Endothelial cell (in vitro differentiated cells): ENCODE data around the gene PHF3. TPM values are rescaled to one million over a fixed set of nuclear protein-coding genes. Genes with fewer than 3 reads are reported as not detected.

ENCODE experiments used
- DNase-seq: peaks from one replicate; pipeline ENCODE4 v3.0.0; 2021; ENCODE audit warnings: low spot score
- H3K27ac Mint-ChIP-seq: one replicate; pipeline ENCODE4 v1.8.0; 2021; ENCODE audit warnings: mixed read lengths, inconsistent platforms; ENCODE audit not compliant: unreplicated experiment
- H3K27me3 Mint-ChIP-seq: one replicate; pipeline ENCODE4 v1.8.0; 2021; ENCODE audit warnings: mild to moderate bottlenecking, moderate library complexity, mixed read lengths, inconsistent platforms; ENCODE audit not compliant: unreplicated experiment
- H3K36me3 Mint-ChIP-seq: one replicate; pipeline ENCODE4 v1.8.0; 2021; ENCODE audit warnings: mild to moderate bottlenecking, low read depth, mixed read lengths, inconsistent platforms; ENCODE audit not compliant: unreplicated experiment
- H3K4me1 Mint-ChIP-seq: one replicate; pipeline ENCODE4 v1.8.0; 2021; ENCODE audit warnings: mild to moderate bottlenecking, mixed read lengths, inconsistent platforms; ENCODE audit not compliant: unreplicated experiment
- H3K4me3 Mint-ChIP-seq: one replicate; pipeline ENCODE4 v1.8.0; 2021; ENCODE audit warnings: mild to moderate bottlenecking, mixed read lengths, inconsistent platforms; ENCODE audit not compliant: unreplicated experiment
- H3K9me3 Mint-ChIP-seq: one replicate; pipeline ENCODE4 v1.8.0; 2021; ENCODE audit warnings: mixed read lengths, inconsistent platforms; ENCODE audit not compliant: unreplicated experiment
- total RNA-seq: library from RNA; stranded (reverse); fragmentation: NEBNext Ultra II Directional; extraction: Animal tissue kit (Norgen Biotek cat#: 25700); gene quantifications from one replicate; pipeline ENCODE4 v1.2.1, GENCODE V29; 2021; ENCODE audit not compliant: unreplicated experiment
- TF ChIP-seq, protein P1 (sequence below): fragments of 200-600 bp; sonication (generic); IDR thresholded peaks from one replicate; pipeline ENCODE4 v1.5.0; 2021; ENCODE audit warnings: antibody characterized with exemption; ENCODE audit not compliant: unreplicated experiment

PHF3 gene
- total RNA-seq, 1 donor from 2014 or later = 47.9 TPM

DNA sequence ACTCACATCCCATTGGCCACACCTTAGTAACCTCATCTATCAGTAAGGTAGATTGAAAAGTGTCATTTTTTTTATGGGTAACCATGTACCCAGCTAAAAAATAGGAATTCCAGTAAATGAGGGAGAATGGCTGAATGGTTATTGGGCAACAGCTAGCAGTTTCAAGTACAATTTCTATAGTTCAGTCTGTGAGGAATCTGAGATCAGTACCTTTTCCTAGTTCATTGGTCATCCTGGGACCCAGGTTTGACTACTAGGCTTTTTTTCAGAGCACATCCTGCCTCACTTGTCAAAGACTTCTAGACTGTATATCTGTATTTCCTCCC, 28.3 kb downstream of the PHF3 start:
- H3K36me3 Mint-ChIP-seq = no peaks in the 10 kb centered on the region
- no peak for DNase-seq
- H3K4me1 Mint-ChIP-seq = peaks cover 13% of the 10 kb centered on the region
- no peaks in the 10 kb centered on the region for H3K9me3 Mint-ChIP-seq
- no peak overlapping the region for H3K27ac Mint-ChIP-seq
- H3K4me3 Mint-ChIP-seq = no peak overlapping the region
- TF ChIP-seq, protein P1, sequence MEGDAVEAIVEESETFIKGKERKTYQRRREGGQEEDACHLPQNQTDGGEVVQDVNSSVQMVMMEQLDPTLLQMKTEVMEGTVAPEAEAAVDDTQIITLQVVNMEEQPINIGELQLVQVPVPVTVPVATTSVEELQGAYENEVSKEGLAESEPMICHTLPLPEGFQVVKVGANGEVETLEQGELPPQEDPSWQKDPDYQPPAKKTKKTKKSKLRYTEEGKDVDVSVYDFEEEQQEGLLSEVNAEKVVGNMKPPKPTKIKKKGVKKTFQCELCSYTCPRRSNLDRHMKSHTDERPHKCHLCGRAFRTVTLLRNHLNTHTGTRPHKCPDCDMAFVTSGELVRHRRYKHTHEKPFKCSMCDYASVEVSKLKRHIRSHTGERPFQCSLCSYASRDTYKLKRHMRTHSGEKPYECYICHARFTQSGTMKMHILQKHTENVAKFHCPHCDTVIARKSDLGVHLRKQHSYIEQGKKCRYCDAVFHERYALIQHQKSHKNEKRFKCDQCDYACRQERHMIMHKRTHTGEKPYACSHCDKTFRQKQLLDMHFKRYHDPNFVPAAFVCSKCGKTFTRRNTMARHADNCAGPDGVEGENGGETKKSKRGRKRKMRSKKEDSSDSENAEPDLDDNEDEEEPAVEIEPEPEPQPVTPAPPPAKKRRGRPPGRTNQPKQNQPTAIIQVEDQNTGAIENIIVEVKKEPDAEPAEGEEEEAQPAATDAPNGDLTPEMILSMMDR = no peak
- H3K27me3 Mint-ChIP-seq = no peaks in the 10 kb centered on the region

DNA sequence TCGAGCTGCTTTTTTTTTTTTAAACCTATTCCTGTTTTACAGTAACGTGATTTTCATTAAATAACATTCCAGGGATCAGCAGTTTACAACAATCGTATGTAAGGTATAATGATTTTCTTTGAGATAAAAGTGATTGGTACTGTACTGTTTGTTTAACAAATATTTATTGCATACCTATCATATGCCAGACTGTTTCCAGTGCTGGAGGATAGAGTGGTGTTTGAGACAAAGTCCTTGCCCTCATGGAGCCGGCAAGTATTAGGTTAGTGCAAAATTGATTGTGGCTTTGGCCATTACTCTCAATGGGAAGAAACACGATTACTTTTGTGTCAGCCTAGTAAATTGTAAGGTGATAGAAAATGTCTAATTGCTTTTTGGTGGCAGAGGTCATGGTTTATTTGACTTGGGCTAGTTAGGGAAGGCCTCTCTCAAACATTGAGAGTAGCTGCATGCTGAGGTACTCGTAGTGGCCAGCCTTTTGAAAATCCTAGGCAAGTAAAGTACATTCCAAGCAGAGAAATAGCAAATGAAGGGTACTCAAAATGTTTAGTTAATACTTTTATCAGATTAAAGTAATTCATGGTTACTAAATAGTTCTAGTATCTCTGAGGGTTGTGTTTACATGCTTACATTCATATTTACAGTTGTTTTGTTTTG, 35.6 kb downstream of the PHF3 start:
- TF ChIP-seq, protein P1 = no peak
- H3K27ac Mint-ChIP-seq = no peak overlapping the region

DNA sequence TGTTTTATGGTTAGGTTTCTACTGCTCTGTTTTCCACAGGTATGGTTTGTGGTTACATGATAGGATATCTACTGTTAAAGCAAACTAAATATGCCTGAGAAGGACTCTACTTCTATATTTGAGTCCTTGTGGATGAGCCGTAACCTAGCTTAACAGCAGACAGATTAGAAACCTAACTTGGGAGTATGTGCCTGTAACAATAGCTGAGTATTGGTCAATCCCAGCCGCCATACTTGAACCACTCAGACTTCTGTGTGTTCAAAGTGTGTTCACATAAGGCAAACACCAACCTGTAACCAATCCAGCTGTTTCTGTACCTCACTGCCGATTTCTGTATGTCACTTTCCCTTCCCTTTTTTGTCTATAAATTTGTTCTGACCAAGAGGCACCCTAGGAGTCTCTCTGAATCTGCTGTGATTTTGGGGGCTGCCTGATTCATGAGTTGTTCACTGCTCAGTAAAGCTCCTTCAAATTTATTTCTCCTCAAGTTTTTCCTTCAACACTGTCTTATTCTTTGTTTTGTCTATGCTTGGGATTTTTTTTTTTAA, 37.1 kb downstream of the PHF3 start:
- TF ChIP-seq, protein P1 = no peak
- H3K4me3 Mint-ChIP-seq = no peak overlapping the region
- no peak overlapping the region for H3K27ac Mint-ChIP-seq
- H3K9me3 Mint-ChIP-seq = no peaks in the 10 kb centered on the region
- no peaks in the 10 kb centered on the region for H3K36me3 Mint-ChIP-seq
- DNase-seq = no peak
- no peaks in the 10 kb centered on the region for H3K27me3 Mint-ChIP-seq
- H3K4me1 Mint-ChIP-seq = no peaks in the 10 kb centered on the region

More for the DNA sequence above, 35.6 kb downstream of the PHF3 start:
- Mint-ChIP-seq H3K9me3 (no peaks in the 10 kb centered on the region), H3K27me3 (no peaks in the 10 kb centered on the region), H3K4me3 (no peak overlapping the region), H3K36me3 (no peaks in the 10 kb centered on the region), H3K4me1 (no peaks in the 10 kb centered on the region)
- no peak for DNase-seq

DNA sequence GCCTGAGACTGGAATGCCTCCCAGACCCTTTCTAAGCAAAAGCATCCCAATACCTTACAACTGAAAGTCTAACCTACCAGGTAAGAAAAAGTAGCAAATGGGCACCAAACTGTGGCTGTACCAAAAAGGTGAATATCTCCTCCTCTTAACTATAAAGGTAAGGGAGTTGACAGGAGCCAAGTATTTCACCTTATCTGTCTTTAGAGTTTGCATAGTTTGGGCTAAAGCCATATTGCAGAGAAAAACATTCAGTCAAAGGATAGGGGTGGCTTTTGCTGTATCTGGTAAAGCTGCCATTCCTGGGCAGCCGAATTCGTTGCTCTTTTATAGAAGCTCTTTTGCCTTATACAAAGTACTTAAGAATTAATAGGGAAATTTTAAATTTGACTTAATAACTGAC, 38.1 kb downstream of the PHF3 start:
- TF ChIP-seq, protein P1 = no peak
- no peaks in the 10 kb centered on the region for H3K36me3 Mint-ChIP-seq
- H3K9me3 Mint-ChIP-seq = no peaks in the 10 kb centered on the region

DNA sequence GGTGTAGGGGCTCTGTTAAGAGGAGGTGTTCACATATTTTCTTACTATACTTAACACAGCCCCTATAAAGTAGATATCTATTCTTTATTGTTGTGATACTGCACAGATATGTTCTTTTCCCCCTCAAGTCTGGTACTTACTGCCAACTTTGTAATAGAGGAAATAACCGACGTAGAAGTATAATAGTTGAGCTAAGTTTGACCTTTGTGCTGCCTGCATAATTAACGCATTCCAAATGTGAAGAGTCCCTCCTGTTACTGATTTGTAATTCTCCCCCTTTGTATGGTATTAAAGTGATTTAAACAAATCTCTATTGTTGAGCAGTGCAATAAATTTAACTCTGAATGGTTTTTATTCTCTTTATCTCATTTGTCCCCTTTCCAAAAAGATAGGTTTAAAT, 39.0 kb downstream of the PHF3 start:
- H3K27me3 Mint-ChIP-seq = no peaks in the 10 kb centered on the region

More for the DNA sequence above, 38.1 kb downstream of the PHF3 start:
- no peak overlapping the region for H3K4me3 Mint-ChIP-seq
- no peak overlapping the region for H3K27ac Mint-ChIP-seq
- DNase-seq = no peak
- no peaks in the 10 kb centered on the region for H3K27me3 Mint-ChIP-seq
- H3K4me1 Mint-ChIP-seq = no peaks in the 10 kb centered on the region

More for the DNA sequence above, 39.0 kb downstream of the PHF3 start:
- no peak overlapping the region for H3K4me3 Mint-ChIP-seq
- TF ChIP-seq, protein P1 = no peak
- peaks cover 3% of the 10 kb centered on the region for H3K4me1 Mint-ChIP-seq
- H3K9me3 Mint-ChIP-seq = no peaks in the 10 kb centered on the region
- DNase-seq = no peak
- no peaks in the 10 kb centered on the region for H3K36me3 Mint-ChIP-seq
- no peak overlapping the region for H3K27ac Mint-ChIP-seq
